ENCODE results near the gene CHRM4. TPM values are rescaled to one million over a fixed set of nuclear protein-coding genes. Genes with fewer than 3 reads are reported as not detected.
A peak's percentile ranks its signal among the peaks of the same experiment; 100 is the strongest.

Gene CHRM4
- total and polyA plus RNA-seq, 2 of the 13 experiments (the other 11 are each of a cell fraction or from before 2014, with no cell fraction given): 0.13 to 0.21 TPM

DNA sequence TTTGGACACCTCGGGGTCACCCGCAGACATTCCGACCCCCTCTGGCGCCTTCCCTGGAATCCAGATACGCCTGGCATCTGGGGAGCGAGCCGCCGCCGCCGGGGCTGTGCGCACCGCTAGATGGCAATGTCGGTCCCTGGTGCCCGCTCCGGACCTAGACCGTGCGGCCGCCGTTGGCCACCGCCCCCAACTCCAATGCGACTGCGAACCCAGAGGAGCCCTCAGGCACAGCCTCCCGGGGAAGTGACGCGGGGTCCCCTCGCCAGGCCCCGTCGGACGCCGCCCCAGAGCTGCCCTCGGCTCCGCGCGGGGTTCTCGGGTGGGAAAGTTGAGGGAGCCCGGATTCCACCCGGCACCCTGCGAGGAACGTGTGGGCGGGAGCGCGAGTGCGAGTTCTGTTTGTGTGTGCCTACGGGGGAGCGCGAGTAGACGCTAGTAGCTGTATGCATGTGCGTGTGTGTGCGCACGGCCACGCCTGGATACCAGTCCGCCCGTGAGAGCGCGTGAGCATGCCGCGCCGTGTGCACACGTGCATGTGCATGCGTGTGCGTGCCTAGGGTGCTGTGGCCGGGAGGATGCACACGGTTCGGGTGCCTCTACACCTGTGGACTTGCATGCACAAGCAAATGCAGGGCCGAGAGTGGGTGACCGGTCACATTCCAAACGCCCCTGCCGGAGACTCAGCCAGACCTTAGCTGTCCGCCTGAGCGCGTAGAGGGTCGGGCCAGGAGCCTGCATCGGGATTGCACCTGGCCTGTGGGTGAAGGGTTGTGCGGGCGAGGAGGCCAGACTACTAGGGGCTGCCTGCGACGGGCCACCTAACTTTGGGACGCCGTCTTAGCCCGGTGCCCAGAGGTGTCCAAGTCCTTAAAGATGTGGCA lies 1.9 kb downstream of the CHRM4 start (continued):
- TF ChIP-seq ZBTB14 (CRISPR knock-in tag; IDR thresholded peaks at IDR 0.05) (peak; percentile 24; the same call in 1 of the 2 replicates), ZNF614 (CRISPR knock-in tag; IDR thresholded peaks at IDR 0.05; ENCODE audit: borderline replicate concordance) (peak; percentile 21; the same call in 1 of the 2 replicates), PRMT3 (CRISPR knock-in tag; IDR thresholded peaks at IDR 0.05; ENCODE audit: borderline replicate concordance, low read depth) (no peak), ZNF605 (CRISPR knock-in tag; IDR thresholded peaks at IDR 0.05) (0 out of 2 replicates have a peak, but pooled peaks have one; percentile 58), RBAK (CRISPR knock-in tag; IDR thresholded peaks at IDR 0.05) (no peak), GTF3A (CRISPR knock-in tag; conservative IDR thresholded peaks at IDR 0.05) (no peak), THAP8 (CRISPR knock-in tag; IDR thresholded peaks at IDR 0.05; ENCODE audit: borderline replicate concordance) (no peak), PCBP2 (optimal IDR thresholded peaks at IDR 0.05; ENCODE audit: low read depth, low read length, poor library complexity, severe bottlenecking) (no peak), SRSF9 (IDR thresholded peaks at IDR 0.05; ENCODE audit: borderline replicate concordance, insufficient read depth, low read depth, low read length, poor library complexity, severe bottlenecking) (no peak), ZNF335 (CRISPR knock-in tag; IDR thresholded peaks at IDR 0.05) (no peak), CTCF (CRISPR knock-in tag; IDR thresholded peaks at IDR 0.05) (peak; percentile 97), ZBTB42 (CRISPR knock-in tag; IDR thresholded peaks at IDR 0.05) (no peak), ZNF781 (CRISPR knock-in tag; IDR thresholded peaks at IDR 0.05; ENCODE audit: borderline replicate concordance, not compliant biosample characterization) (no peak), MAZ (IDR thresholded peaks at IDR 0.05; ENCODE audit: borderline replicate concordance, low read depth, low read length) (no peak), MAZ (CRISPR knock-in tag; IDR thresholded peaks at IDR 0.05; ENCODE audit: low read depth) (peak; percentile 50; the same call in 1 of the 2 replicates), SRF (IDR thresholded peaks at IDR 0.05; ENCODE audit: low read depth, low read length) (no peak), NR2C2 (CRISPR knock-in tag; IDR thresholded peaks at IDR 0.05; ENCODE audit: borderline replicate concordance) (no peak), FIP1L1 (IDR thresholded peaks at IDR 0.05; ENCODE audit: borderline replicate concordance, insufficient read depth, low read depth, low read length) (no peak), MIER2 (CRISPR knock-in tag; IDR thresholded peaks at IDR 0.05) (peak; percentile 87)
- TF ChIP-seq, protein P1, sequence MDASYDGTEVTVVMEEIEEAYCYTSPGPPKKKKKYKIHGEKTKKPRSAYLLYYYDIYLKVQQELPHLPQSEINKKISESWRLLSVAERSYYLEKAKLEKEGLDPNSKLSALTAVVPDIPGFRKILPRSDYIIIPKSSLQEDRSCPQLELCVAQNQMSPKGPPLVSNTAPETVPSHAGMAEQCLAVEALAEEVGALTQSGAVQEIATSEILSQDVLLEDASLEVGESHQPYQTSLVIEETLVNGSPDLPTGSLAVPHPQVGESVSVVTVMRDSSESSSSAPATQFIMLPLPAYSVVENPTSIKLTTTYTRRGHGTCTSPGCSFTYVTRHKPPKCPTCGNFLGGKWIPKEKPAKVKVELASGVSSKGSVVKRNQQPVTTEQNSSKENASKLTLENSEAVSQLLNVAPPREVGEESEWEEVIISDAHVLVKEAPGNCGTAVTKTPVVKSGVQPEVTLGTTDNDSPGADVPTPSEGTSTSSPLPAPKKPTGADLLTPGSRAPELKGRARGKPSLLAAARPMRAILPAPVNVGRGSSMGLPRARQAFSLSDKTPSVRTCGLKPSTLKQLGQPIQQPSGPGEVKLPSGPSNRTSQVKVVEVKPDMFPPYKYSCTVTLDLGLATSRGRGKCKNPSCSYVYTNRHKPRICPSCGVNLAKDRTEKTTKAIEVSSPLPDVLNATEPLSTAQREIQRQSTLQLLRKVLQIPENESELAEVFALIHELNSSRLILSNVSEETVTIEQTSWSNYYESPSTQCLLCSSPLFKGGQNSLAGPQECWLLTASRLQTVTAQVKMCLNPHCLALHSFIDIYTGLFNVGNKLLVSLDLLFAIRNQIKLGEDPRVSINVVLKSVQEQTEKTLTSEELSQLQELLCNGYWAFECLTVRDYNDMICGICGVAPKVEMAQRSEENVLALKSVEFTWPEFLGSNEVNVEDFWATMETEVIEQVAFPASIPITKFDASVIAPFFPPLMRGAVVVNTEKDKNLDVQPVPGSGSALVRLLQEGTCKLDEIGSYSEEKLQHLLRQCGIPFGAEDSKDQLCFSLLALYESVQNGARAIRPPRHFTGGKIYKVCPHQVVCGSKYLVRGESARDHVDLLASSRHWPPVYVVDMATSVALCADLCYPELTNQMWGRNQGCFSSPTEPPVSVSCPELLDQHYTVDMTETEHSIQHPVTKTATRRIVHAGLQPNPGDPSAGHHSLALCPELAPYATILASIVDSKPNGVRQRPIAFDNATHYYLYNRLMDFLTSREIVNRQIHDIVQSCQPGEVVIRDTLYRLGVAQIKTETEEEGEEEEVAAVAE (CRISPR knock-in tag; IDR thresholded peaks at IDR 0.05; ENCODE audit: borderline replicate concordance): no peak
